HK-2 (cell line): Measurements from ENCODE around the gene METTL3.

ENCODE experiments used
- DNase-seq: peaks from one replicate; pipeline ENCODE4 v3.0.0-alpha.2; 2018; ENCODE audit not compliant: unreplicated experiment

The METTL3 gene

DNA sequence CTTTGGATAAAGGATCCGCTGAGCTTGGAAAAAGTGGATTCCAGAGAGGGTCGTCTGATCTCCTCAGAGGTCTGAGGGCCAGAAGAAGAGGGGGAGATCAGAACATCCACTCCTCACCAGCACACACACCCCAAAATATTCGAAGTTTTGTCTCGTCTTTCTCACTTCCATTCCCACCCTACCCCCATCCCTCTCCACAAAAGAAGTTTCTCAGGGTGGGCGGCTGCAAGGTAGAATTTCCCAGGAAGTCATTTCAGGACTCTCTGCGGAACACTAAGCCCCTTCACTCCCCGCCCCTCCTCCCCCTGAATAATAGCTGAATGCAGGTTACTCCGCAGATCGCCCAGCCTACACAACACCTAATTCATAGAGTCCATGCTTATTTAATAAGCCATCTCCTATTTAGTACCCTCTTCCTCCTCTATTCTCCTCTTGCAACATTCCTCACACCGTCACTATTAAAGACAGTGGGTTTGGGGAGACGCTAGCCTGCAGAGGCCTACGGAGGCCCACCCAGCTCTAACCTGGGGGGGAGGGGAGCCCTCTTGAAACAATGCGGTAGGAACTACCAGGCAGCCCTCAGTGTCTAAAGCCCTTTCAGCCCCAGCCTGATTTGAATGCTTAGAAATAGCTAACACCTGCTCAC lies 15.7 kb upstream of the METTL3 start:
- no peak for DNase-seq

- DNase-seq: peak; percentile 54
Measured at GRCh38 chr14:21525962-21526671, 15.0 kb upstream of the METTL3 start, which contains the start of gene SALL2. Gene SALL2, minus strand, starts transcription at chr14:21526346. Its CDS starts 219 bp downstream, at chr14:21526127.

- DNase-seq: no peak
Measured at GRCh38 chr14:21525571-21525961, 14.4 kb upstream of the METTL3 start.

- DNase-seq: no peak
Measured at GRCh38 chr14:21524575-21525490, 13.7 kb upstream of the METTL3 start.

DNA sequence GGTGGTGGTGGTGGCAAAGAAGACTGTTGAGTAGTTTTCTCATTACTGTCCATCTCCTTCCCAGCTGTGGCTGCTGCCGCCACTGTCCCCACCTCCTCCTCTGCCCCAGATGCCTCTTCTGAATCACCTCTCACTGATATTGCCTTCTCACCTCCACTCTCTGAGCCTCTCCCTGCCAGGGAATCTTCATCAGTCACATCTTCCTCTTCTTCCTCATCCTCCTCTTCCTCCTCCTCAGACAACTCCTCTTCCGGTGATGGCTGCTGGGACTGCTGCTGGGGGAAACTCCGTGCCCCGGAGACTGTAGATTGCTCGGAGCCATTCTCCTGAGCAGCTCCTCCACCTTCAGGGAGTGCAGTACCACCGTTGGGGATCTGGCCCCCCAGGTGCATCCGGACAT lies 12.1 kb upstream of the METTL3 start:
- DNase-seq: no peak

GRCh38 chr14:21521501-21521900 lies 10.4 kb upstream of the METTL3 start:
- no peak for DNase-seq

- no peak for DNase-seq
Measured at GRCh38 chr14:21520767-21521166, 9.6 kb upstream of the METTL3 start.

- DNase-seq: no peak
Measured at GRCh38 chr14:21518725-21519124, 7.6 kb upstream of the METTL3 start.

- no peak for DNase-seq
Measured at GRCh38 chr14:21514341-21514740, 3.2 kb upstream of the METTL3 start.

GRCh38 chr14:21509432-21510143 lies 1.6 kb downstream of the METTL3 start:
- DNase-seq: no peak

GRCh38 chr14:21506557-21506956 lies 4.6 kb downstream of the METTL3 start:
- no peak for DNase-seq

GRCh38 chr14:21505012-21505553 lies 6.1 kb downstream of the METTL3 start:
- DNase-seq: no peak

DNA sequence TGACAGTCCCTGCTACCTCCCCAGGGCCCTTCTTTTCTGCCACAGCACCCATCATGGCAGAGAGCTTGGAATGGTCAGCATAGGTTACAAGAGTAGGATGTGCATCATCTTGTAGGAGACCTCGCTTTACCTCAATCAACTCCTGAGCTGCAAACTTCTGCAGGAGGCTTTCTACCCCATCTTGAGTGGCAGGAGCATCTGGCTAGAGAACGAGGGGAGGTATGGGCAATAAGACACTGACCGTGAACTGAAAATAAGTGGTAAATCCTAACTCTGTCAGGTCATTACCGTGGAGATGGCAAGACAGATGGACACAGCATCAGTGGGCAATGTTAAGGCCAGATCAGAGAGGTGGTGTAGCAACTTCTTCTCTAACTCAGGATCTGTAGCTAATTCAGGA lies 7.8 kb downstream of the METTL3 start:
- no peak for DNase-seq

GRCh38 chr14:21501568-21501967 lies 9.6 kb downstream of the METTL3 start:
- DNase-seq: no peak

GRCh38 chr14:21498540-21499526 lies 12.3 kb downstream of the METTL3 start:
- DNase-seq: no peak

DNA sequence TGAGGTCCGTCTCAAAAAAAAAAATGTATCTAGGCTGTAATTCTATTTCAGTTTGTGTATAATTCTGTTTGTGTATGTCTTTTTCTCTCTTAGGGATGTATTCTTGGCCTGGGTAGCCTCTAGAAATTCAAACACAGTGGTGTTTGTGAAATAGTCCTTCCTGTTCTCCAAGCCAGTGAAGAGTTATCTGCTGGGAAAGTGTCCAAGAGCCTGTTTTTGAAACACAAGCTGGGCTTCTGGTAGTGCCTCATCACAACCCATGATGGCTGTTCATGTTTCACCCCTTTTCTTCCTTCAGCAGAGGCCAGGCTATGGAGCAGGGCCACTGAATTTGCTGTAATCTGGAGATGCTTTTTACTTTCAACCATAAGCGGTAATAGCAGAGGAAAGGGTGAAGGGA lies 14.7 kb downstream of the METTL3 start:
- DNase-seq: no peak

- DNase-seq: no peak
Measured at GRCh38 chr14:21494902-21495762, 16.0 kb downstream of the METTL3 start.

DNA sequence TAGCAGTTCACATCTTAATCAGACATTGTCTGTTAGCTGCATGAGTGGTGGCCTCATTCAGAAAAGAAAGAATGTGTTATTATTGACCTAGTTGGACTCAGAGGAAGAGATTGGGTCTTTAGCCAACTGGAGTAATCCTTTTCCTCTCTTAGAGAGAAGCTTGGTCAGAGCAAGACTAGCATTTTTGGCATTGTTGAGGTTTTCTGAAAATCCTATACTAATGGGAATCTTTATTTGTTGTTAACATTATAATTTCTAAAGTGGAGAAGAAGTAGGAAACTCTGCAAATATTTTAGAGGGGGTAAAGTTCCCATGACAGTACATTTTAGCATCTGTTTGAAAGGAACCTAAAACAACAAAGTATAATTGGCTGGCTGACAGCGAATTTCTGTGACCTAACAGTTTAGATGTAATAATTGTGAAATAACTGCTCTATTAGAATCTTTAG lies 24.5 kb downstream of the METTL3 start:
- no peak for DNase-seq
